Gastroesophageal sphincter (tissue), 3 donors: ENCODE results near the gene NAXE.

Experiments
- EP300 ChIP-seq: sonication (generic); formaldehyde crosslinking; IDR thresholded peaks from one replicate; pipeline ENCODE4 v1.6.1; 2017; ENCODE audit warnings: antibody characterized with exemption, mild to moderate bottlenecking
- POLR2A ChIP-seq, 2 donors: fragments of 450-650 bp; IDR thresholded peaks; one replicate each; pipeline ENCODE4 v1.6.1; 2017; ENCODE audit warnings: antibody characterized with exemption in 2 of 2, mild to moderate bottlenecking in 2 of 2, moderate library complexity in 1 of 2
- POLR2AphosphoS5 ChIP-seq: sonication (generic); formaldehyde crosslinking; IDR thresholded peaks from one replicate; pipeline ENCODE4 v1.6.1; 2017; ENCODE audit warnings: antibody characterized with exemption
- TF ChIP-seq, protein P1 (sequence below), 4 experiments: fragments of 200-600 bp in 2 of 4; fragments of 450-650 bp in 2 of 4; sonication (generic) in 1 of 4; IDR thresholded peaks; one replicate each; pipeline ENCODE4 v1.5.1; 2017 to 2019; ENCODE audit warnings: antibody characterized with exemption in 4 of 4, mild to moderate bottlenecking in 2 of 4, moderate library complexity in 2 of 4

DNA sequence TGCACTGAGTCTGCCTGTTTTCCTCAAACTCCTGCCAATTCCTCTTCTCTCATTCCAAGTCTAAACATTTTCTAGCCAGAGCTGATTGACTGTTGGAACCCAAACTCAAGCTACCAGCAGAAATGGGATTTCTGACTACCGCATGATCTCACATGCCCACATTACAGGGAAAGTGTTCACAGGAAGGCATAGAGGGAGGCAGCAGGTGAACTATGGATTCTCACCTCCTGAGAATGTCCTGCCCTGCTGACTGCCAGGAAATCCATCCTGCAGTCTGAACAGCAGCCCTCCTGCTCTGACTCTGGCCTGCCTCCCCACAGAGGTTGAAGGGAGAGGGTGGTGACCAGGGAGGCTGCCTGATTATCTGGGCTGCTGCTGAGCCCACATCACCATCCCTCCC is 41.7 kb upstream of the NAXE start:
- TF ChIP-seq POLR2A (IDR thresholded peaks at IDR 0.05) (no peak), POLR2AphosphoS5 (no peak), EP300 (no peak)
- TF ChIP-seq, protein P1, sequence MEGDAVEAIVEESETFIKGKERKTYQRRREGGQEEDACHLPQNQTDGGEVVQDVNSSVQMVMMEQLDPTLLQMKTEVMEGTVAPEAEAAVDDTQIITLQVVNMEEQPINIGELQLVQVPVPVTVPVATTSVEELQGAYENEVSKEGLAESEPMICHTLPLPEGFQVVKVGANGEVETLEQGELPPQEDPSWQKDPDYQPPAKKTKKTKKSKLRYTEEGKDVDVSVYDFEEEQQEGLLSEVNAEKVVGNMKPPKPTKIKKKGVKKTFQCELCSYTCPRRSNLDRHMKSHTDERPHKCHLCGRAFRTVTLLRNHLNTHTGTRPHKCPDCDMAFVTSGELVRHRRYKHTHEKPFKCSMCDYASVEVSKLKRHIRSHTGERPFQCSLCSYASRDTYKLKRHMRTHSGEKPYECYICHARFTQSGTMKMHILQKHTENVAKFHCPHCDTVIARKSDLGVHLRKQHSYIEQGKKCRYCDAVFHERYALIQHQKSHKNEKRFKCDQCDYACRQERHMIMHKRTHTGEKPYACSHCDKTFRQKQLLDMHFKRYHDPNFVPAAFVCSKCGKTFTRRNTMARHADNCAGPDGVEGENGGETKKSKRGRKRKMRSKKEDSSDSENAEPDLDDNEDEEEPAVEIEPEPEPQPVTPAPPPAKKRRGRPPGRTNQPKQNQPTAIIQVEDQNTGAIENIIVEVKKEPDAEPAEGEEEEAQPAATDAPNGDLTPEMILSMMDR (IDR thresholded peaks at IDR 0.05): no peak
